Measurements from ENCODE around the gene RARB. TPM values are rescaled to one million over a fixed set of nuclear protein-coding genes. Genes with fewer than 3 reads are reported as not detected.

The RARB gene
- total and polyA plus RNA-seq, 2 donors (not counting 1 experiment from before 2014, with no cell fraction given) = 9.4 to 13.3 TPM

DNA sequence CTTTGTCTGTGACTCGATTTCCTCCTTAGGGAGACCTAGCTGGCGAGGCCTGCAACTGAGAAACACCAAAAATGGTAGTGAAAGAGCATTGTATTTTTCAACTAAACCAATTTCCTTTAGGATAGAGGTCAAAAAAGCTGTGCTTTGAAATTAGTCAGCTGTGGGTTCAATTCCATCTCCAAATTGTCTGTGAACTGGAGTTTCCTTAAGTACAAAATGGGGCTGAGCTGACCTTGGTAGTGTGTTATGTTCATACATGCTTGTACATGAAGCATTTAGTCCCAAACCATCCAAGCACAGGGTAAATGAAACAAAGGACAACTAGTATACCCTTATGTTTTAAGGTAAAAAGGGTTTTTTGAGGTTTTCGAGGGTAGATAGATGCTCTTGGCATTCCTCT is 99.3 kb downstream of the RARB start:
- Histone ChIP-seq H2AFZ (ENCODE audit: low read length) (no peak overlapping the region), H3K79me2 (ENCODE audit: control insufficient read depth, insufficient read depth, low read length) (no peaks in the 10 kb centered on the region), H4K20me1 (ENCODE audit: control insufficient read depth, extremely low read depth, insufficient read depth, low read length) (no peaks in the 10 kb centered on the region), H3K9me3 (ENCODE audit: control insufficient read depth, insufficient read depth, low read depth, low read length) (no peaks in the 10 kb centered on the region), H3K4me2 (ENCODE audit: extremely low read depth, insufficient read depth, low read length) (no peak overlapping the region), H3K9ac (ENCODE audit: insufficient read depth, low read length) (no peak overlapping the region), H3K27ac (ENCODE audit: insufficient read depth, low read length) (no peak overlapping the region), H3K36me3 (ENCODE audit: control insufficient read depth, insufficient read depth, low read length) (no peaks in the 10 kb centered on the region), H3K4me3 (replicated peaks in 1 of 4; ENCODE audit: control extremely low read depth in 1 of 4, insufficient read depth in 1 of 4, low read depth in 3 of 4, low read length in 4 of 4) (no peak overlapping the region), H3K27me3 (ENCODE audit: control insufficient read depth, insufficient read depth, low read length) (no peaks in the 10 kb centered on the region), H3K4me1 (ENCODE audit: control insufficient read depth, extremely low read depth, insufficient read depth, low read length) (no peaks in the 10 kb centered on the region)
- DNase-seq (ENCODE audit: low read depth in 2 of 2) = no peak
- TF ChIP-seq, protein P1, sequence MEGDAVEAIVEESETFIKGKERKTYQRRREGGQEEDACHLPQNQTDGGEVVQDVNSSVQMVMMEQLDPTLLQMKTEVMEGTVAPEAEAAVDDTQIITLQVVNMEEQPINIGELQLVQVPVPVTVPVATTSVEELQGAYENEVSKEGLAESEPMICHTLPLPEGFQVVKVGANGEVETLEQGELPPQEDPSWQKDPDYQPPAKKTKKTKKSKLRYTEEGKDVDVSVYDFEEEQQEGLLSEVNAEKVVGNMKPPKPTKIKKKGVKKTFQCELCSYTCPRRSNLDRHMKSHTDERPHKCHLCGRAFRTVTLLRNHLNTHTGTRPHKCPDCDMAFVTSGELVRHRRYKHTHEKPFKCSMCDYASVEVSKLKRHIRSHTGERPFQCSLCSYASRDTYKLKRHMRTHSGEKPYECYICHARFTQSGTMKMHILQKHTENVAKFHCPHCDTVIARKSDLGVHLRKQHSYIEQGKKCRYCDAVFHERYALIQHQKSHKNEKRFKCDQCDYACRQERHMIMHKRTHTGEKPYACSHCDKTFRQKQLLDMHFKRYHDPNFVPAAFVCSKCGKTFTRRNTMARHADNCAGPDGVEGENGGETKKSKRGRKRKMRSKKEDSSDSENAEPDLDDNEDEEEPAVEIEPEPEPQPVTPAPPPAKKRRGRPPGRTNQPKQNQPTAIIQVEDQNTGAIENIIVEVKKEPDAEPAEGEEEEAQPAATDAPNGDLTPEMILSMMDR (conservative IDR thresholded peaks at IDR 0.05 in 1 of 2, IDR thresholded peaks at IDR 0.05 in 1 of 2; ENCODE audit: low read depth in 1 of 2, low read length in 2 of 2) = no peak
- TF ChIP-seq EZH2 (IDR thresholded peaks at IDR 0.05; ENCODE audit: low read length, missing control alignments) = no peak

DNA sequence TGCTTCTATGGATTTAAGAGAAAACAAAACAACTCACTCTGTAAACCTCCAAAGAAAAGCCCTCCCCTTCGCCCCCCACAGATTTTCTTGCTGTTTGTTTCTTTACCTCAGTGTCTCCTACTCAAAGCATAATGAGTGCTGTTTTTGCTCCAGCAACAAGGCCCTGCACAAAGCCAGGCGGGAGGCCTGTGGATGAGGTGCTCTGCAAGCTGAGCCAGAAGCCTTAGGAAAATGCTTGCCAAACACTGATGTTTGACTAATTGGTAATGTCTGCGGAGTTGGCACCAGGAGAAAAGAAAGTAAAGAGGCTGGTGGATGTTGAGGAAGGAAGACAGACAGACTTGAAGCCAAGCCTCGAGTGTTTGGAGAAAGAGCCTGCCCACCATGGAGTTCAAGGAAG is 99.7 kb downstream of the RARB start:
- no peak overlapping the region for H3K27ac ChIP-seq (ENCODE audit: insufficient read depth, low read length)
- H3K9ac ChIP-seq (ENCODE audit: insufficient read depth, low read length) = no peak overlapping the region
- no peaks in the 10 kb centered on the region for H3K9me3 ChIP-seq (ENCODE audit: control insufficient read depth, insufficient read depth, low read depth, low read length)
- H3K27me3 ChIP-seq (ENCODE audit: control insufficient read depth, insufficient read depth, low read length) = no peaks in the 10 kb centered on the region
- no peaks in the 10 kb centered on the region for H3K36me3 ChIP-seq (ENCODE audit: control insufficient read depth, insufficient read depth, low read length)
- no peaks in the 10 kb centered on the region for H3K79me2 ChIP-seq (ENCODE audit: control insufficient read depth, insufficient read depth, low read length)
- H3K4me3 ChIP-seq (replicated peaks in 1 of 4; ENCODE audit: control extremely low read depth in 1 of 4, insufficient read depth in 1 of 4, low read depth in 3 of 4, low read length in 4 of 4) = no peak overlapping the region
- no peak overlapping the region for H2AFZ ChIP-seq (ENCODE audit: low read length)
- no peak for TF ChIP-seq EZH2 (IDR thresholded peaks at IDR 0.05; ENCODE audit: low read length, missing control alignments)
- TF ChIP-seq, protein P1 (conservative IDR thresholded peaks at IDR 0.05 in 1 of 2, IDR thresholded peaks at IDR 0.05 in 1 of 2; ENCODE audit: low read depth in 1 of 2, low read length in 2 of 2) = no peak
- no peaks in the 10 kb centered on the region for H4K20me1 ChIP-seq (ENCODE audit: control insufficient read depth, extremely low read depth, insufficient read depth, low read length)
- no peaks in the 10 kb centered on the region for H3K4me1 ChIP-seq (ENCODE audit: control insufficient read depth, extremely low read depth, insufficient read depth, low read length)
- DNase-seq (ENCODE audit: low read depth in 2 of 2) = peak in 1 of 2 donors; percentile 62
- no peak overlapping the region for H3K4me2 ChIP-seq (ENCODE audit: extremely low read depth, insufficient read depth, low read length)

DNA sequence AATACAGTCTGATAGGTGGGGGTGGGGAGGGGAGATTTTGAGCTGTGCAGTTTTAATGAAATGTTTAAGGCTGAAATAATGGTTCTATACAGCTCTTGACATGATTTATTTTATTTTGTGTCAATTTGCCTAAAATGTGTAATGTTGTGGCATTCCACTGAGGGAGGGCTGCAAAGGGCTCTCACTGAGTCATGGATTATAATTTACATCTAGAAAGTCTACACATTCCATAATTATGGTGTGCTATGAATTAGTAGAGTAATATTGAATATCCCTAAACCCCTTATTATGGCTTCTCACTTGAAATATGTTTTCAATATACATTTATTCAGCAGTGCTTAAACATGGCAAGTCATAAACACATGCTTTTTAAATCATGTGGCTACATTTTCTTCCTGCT is 103.9 kb downstream of the RARB start:
- Histone ChIP-seq H3K27me3 (ENCODE audit: control insufficient read depth, insufficient read depth, low read length) (no peaks in the 10 kb centered on the region), H3K4me3 (replicated peaks in 1 of 4; ENCODE audit: control extremely low read depth in 1 of 4, insufficient read depth in 1 of 4, low read depth in 3 of 4, low read length in 4 of 4) (no peak overlapping the region), H3K79me2 (ENCODE audit: control insufficient read depth, insufficient read depth, low read length) (no peaks in the 10 kb centered on the region), H4K20me1 (ENCODE audit: control insufficient read depth, extremely low read depth, insufficient read depth, low read length) (no peaks in the 10 kb centered on the region), H3K9me3 (ENCODE audit: control insufficient read depth, insufficient read depth, low read depth, low read length) (no peaks in the 10 kb centered on the region), H3K4me2 (ENCODE audit: extremely low read depth, insufficient read depth, low read length) (no peak overlapping the region), H3K4me1 (ENCODE audit: control insufficient read depth, extremely low read depth, insufficient read depth, low read length) (no peaks in the 10 kb centered on the region), H3K36me3 (ENCODE audit: control insufficient read depth, insufficient read depth, low read length) (no peaks in the 10 kb centered on the region), H2AFZ (ENCODE audit: low read length) (no peak overlapping the region), H3K9ac (ENCODE audit: insufficient read depth, low read length) (no peak overlapping the region), H3K27ac (ENCODE audit: insufficient read depth, low read length) (no peak overlapping the region)
- TF ChIP-seq, protein P1 (conservative IDR thresholded peaks at IDR 0.05 in 1 of 2, IDR thresholded peaks at IDR 0.05 in 1 of 2; ENCODE audit: low read depth in 1 of 2, low read length in 2 of 2) = no peak
- no peak for TF ChIP-seq EZH2 (IDR thresholded peaks at IDR 0.05; ENCODE audit: low read length, missing control alignments)
- DNase-seq (ENCODE audit: low read depth in 2 of 2) = no peak

Data from fibroblast of lung (primary cell).